HPDE6-E6E7 (cell line): ENCODE data around the gene ANTXR1.

Experiments used
- DNase-seq: peaks from one replicate; pipeline ENCODE4 v3.0.0; 2011; ENCODE audit warnings: missing footprints; ENCODE audit errors: extremely low spot score

The ANTXR1 gene

GRCh38 chr2:69133898-69134297 lies 120.9 kb downstream of the ANTXR1 start:
- no peak for DNase-seq

GRCh38 chr2:69134306-69134945 lies 121.4 kb downstream of the ANTXR1 start:
- no peak for DNase-seq

GRCh38 chr2:69138247-69138772 lies 125.3 kb downstream of the ANTXR1 start:
- DNase-seq: no peak

GRCh38 chr2:69138793-69139459 lies 125.9 kb downstream of the ANTXR1 start:
- peak; percentile 69 for DNase-seq

- DNase-seq: no peak
Observed at GRCh38 chr2:69139778-69140670, 127.0 kb downstream of the ANTXR1 start.

GRCh38 chr2:69141061-69141460 lies 128.1 kb downstream of the ANTXR1 start:
- no peak for DNase-seq

- no peak for DNase-seq
Observed at GRCh38 chr2:69143748-69144360, 130.9 kb downstream of the ANTXR1 start.

GRCh38 chr2:69145204-69145603 lies 132.2 kb downstream of the ANTXR1 start:
- no peak for DNase-seq

GRCh38 chr2:69147841-69148533 lies 135.0 kb downstream of the ANTXR1 start:
- no peak for DNase-seq

GRCh38 chr2:69149631-69150215 lies 136.7 kb downstream of the ANTXR1 start:
- no peak for DNase-seq

- DNase-seq: no peak
Observed at GRCh38 chr2:69151931-69152330, 139.0 kb downstream of the ANTXR1 start.

- DNase-seq: no peak
Observed at GRCh38 chr2:69152847-69153583, 140.0 kb downstream of the ANTXR1 start.

GRCh38 chr2:69154106-69154505 lies 141.1 kb downstream of the ANTXR1 start:
- no peak for DNase-seq

- DNase-seq: no peak
Observed at GRCh38 chr2:69156624-69157023, 143.6 kb downstream of the ANTXR1 start.

GRCh38 chr2:69157441-69157840 lies 144.5 kb downstream of the ANTXR1 start:
- no peak for DNase-seq

GRCh38 chr2:69159986-69160385 lies 147.0 kb downstream of the ANTXR1 start:
- peak; percentile 57 for DNase-seq

GRCh38 chr2:69162057-69162456 lies 149.1 kb downstream of the ANTXR1 start:
- no peak for DNase-seq

GRCh38 chr2:69163109-69163508 lies 150.1 kb downstream of the ANTXR1 start:
- peak; percentile 44 for DNase-seq

GRCh38 chr2:69163556-69163955 lies 150.6 kb downstream of the ANTXR1 start:
- no peak for DNase-seq
